DND-41 (cell line): ENCODE results near the gene ASH1L.
"Not testable (repeated sequence)": the region's sequence is repeated elsewhere in the genome, so short reads cannot be mapped to it uniquely, and the experiment has no call there.

ENCODE experiments used
- ATAC-seq: fragments of 200-7000 bp; cut with Tn5 transposase; 3 replicates; pipeline ENCODE4 v1.9.1; 2021; ENCODE audit warnings: low read depth; ENCODE audit not compliant: insufficient read depth
- DNase-seq: peaks from one replicate; pipeline ENCODE4 v3.0.0-alpha.2; 2020
- H2AFZ ChIP-seq: 2 replicates; pipeline ENCODE4 v1.6.0; 2012; ENCODE audit warnings: low read depth, low read length
- H3K27ac ChIP-seq: 2 replicates; pipeline ENCODE4 v1.5.1; 2012; ENCODE audit warnings: low read length, inconsistent platforms
- H3K27me3 ChIP-seq: fragments of 200-600 bp; sonication (generic); 2 replicates; pipeline ENCODE4 v1.6.0; 2012; ENCODE audit warnings: low read length, mild to moderate bottlenecking, inconsistent platforms; ENCODE audit not compliant: insufficient read depth, poor library complexity
- H3K36me3 ChIP-seq: 2 replicates; pipeline ENCODE4 v1.5.1; 2012; ENCODE audit warnings: low read length, inconsistent platforms; ENCODE audit not compliant: insufficient read depth
- H3K4me1 ChIP-seq: 2 replicates; pipeline ENCODE4 v1.5.1; 2012; ENCODE audit warnings: mild to moderate bottlenecking, low read length; ENCODE audit not compliant: insufficient read depth
- H3K4me2 ChIP-seq: 2 replicates; pipeline ENCODE4 v1.6.0; 2012; ENCODE audit warnings: mild to moderate bottlenecking, moderate library complexity, low read length, inconsistent platforms; ENCODE audit not compliant: insufficient read depth
- H3K4me3 ChIP-seq, 2 experiments: fragments of 200-600 bp in 1 of 2; shearing (Covaris generic) in 1 of 2; 2 replicates each; pipeline ENCODE4 v1.5.1; 2012 to 2016; ENCODE audit warnings: inconsistent platforms in 2 of 2, low read length in 2 of 2, mild to moderate bottlenecking in 2 of 2, low read depth in 1 of 2, moderate library complexity in 1 of 2
- H3K79me2 ChIP-seq: 2 replicates; pipeline ENCODE4 v1.6.0; 2012; ENCODE audit warnings: low read length, inconsistent platforms; ENCODE audit not compliant: insufficient read depth
- H3K9ac ChIP-seq: 2 replicates; pipeline ENCODE4 v1.6.0; 2012; ENCODE audit warnings: low read depth, mild to moderate bottlenecking, inconsistent platforms, low read length, moderate library complexity
- H3K9me3 ChIP-seq: 2 replicates; pipeline ENCODE4 v1.5.1; 2012; ENCODE audit warnings: low read length, moderate library complexity, mild to moderate bottlenecking, inconsistent platforms; ENCODE audit not compliant: insufficient read depth, severe bottlenecking
- H4K20me1 ChIP-seq: 2 replicates; pipeline ENCODE4 v1.6.0; 2012; ENCODE audit warnings: low read length; ENCODE audit not compliant: insufficient read depth
- CTCF ChIP-seq: IDR thresholded peaks from 2 replicates; pipeline ENCODE4 v1.5.1; 2012; ENCODE audit warnings: borderline replicate concordance, low read length, moderate library complexity, mild to moderate bottlenecking; ENCODE audit not compliant: poor library complexity, severe bottlenecking; ENCODE audit errors: extremely low read depth
- EZH2 ChIP-seq: IDR thresholded peaks from 3 replicates; pipeline ENCODE4 v1.6.1; 2012; ENCODE audit warnings: borderline replicate concordance, low read depth, mild to moderate bottlenecking, moderate library complexity, low read length, inconsistent platforms; ENCODE audit not compliant: severe bottlenecking

Gene ASH1L

GRCh38 chr1:155329980-155330598 is 232.5 kb downstream of the ASH1L start:
- Histone ChIP-seq H3K27me3 (no peaks in the 10 kb centered on the region), H3K9me3 (no peaks in the 10 kb centered on the region), H4K20me1 (0 out of 2 replicates have a peak, but pooled peaks cover 2% of the 10 kb centered on the region), H3K4me3 (no peak overlapping the region), H3K36me3 (peaks cover 38% of the 10 kb centered on the region), H3K27ac (no peak overlapping the region), H3K9ac (no peak overlapping the region), H3K79me2 (peaks cover 2% of the 10 kb centered on the region; the same call in 1 of the 2 replicates), H2AFZ (no peak overlapping the region), H3K4me1 (peaks cover 13% of the 10 kb centered on the region), H3K4me2 (no peak overlapping the region)
- TF ChIP-seq CTCF (no peak), EZH2 (no peak)
- ATAC-seq (no peak), DNase-seq (no peak)

- peaks cover 10% of the 10 kb centered on the region for H3K79me2 ChIP-seq
- not testable (repeated sequence) for DNase-seq, H3K4me3 ChIP-seq, H4K20me1 ChIP-seq, H2AFZ ChIP-seq, H3K27me3 ChIP-seq, ATAC-seq, H3K4me2 ChIP-seq, H3K27ac ChIP-seq, H3K9me3 ChIP-seq, H3K9ac ChIP-seq
- peaks cover 28% of the 10 kb centered on the region for H3K36me3 ChIP-seq
- peaks cover 20% of the 10 kb centered on the region for H3K4me1 ChIP-seq
Measured at GRCh38 chr1:155328856-155329255, 233.7 kb downstream of the ASH1L start.

GRCh38 chr1:155327981-155328380 is 234.6 kb downstream of the ASH1L start:
- H2AFZ ChIP-seq: no peak overlapping the region
- no peak overlapping the region for H3K9ac ChIP-seq
- TF ChIP-seq EZH2 (no peak), CTCF (no peak)
- no peak overlapping the region for H3K4me3 ChIP-seq
- ATAC-seq: no peak
- no peaks in the 10 kb centered on the region for H3K9me3 ChIP-seq
- peaks cover 19% of the 10 kb centered on the region for H3K36me3 ChIP-seq
- H3K27ac ChIP-seq: no peak overlapping the region
- H3K4me2 ChIP-seq: no peak overlapping the region
- no peak for DNase-seq
- peaks cover 20% of the 10 kb centered on the region for H3K4me1 ChIP-seq
- peaks cover 12% of the 10 kb centered on the region for H3K79me2 ChIP-seq
- 0 out of 2 replicates have a peak, but pooled peaks cover 2% of the 10 kb centered on the region for H4K20me1 ChIP-seq
- no peaks in the 10 kb centered on the region for H3K27me3 ChIP-seq

GRCh38 chr1:155326631-155327037 is 236.0 kb downstream of the ASH1L start:
- H3K4me2 ChIP-seq: 0 out of 2 replicates have a peak overlapping the region, but pooled peaks have one; percentile 86
- TF ChIP-seq CTCF (no peak), EZH2 (no peak)
- ATAC-seq: no peak
- peaks cover 8% of the 10 kb centered on the region; the same call in 1 of the 2 replicates for H4K20me1 ChIP-seq
- H3K9me3 ChIP-seq: no peaks in the 10 kb centered on the region
- DNase-seq: no peak
- no peak overlapping the region for H2AFZ ChIP-seq
- no peak overlapping the region for H3K27ac ChIP-seq
- H3K9ac ChIP-seq: no peak overlapping the region
- no peak overlapping the region for H3K4me3 ChIP-seq
- peaks cover 16% of the 10 kb centered on the region for H3K79me2 ChIP-seq
- peaks cover 19% of the 10 kb centered on the region for H3K36me3 ChIP-seq
- peaks cover 31% of the 10 kb centered on the region for H3K4me1 ChIP-seq
- H3K27me3 ChIP-seq: no peaks in the 10 kb centered on the region
